Natural killer cell (primary cell): ENCODE measurements around the gene SLC17A4. TPM values are rescaled to one million over a fixed set of nuclear protein-coding genes. Genes with fewer than 3 reads are reported as not detected.

Experiments
- ATAC-seq, 3 donors: fragments of 150-1000 bp in 2 of 3; fragments of 200-7000 bp in 1 of 3; cut with Tn5 transposase; 1 replicate in 1 of 3; 2 replicates in 2 of 3; pipeline ENCODE4 v1.10.0; 2021; ENCODE audit warnings: mild to moderate bottlenecking in 2 of 3, moderate library complexity in 2 of 3
- DNase-seq, 2 donors: peaks; one replicate each; pipeline versions ENCODE4 v3.0.0 to v3.0.0-alpha.2; 2013 to 2021; ENCODE audit warnings: mixed read lengths in 1 of 2
- H3K27ac ChIP-seq: one replicate; pipeline ENCODE4 v1.5.1; 2013; ENCODE audit warnings: mild to moderate bottlenecking, low read length
- H3K27me3 ChIP-seq: one replicate; pipeline ENCODE4 v1.6.1; 2013; ENCODE audit warnings: low read length; ENCODE audit not compliant: control insufficient read depth, insufficient read depth
- H3K36me3 ChIP-seq: one replicate; pipeline ENCODE4 v1.6.1; 2013; ENCODE audit warnings: low read length; ENCODE audit not compliant: control insufficient read depth, insufficient read depth
- H3K4me1 ChIP-seq: one replicate; pipeline ENCODE4 v1.6.1; 2013; ENCODE audit warnings: low read length; ENCODE audit not compliant: control insufficient read depth, insufficient read depth
- H3K4me3 ChIP-seq: one replicate; pipeline ENCODE4 v1.5.1; 2013; ENCODE audit warnings: low read length
- H3K9me3 ChIP-seq: one replicate; pipeline ENCODE4 v1.6.1; 2013; ENCODE audit warnings: low read length; ENCODE audit not compliant: control insufficient read depth, insufficient read depth
- H3K27ac Mint-ChIP-seq, 2 donors: one replicate each; pipeline ENCODE4 v1.8.0; 2022; ENCODE audit warnings: mild to moderate bottlenecking in 2 of 2, mixed read lengths in 2 of 2, moderate library complexity in 1 of 2
- H3K27me3 Mint-ChIP-seq, 2 donors: one replicate each; pipeline ENCODE4 v1.8.0; 2022; ENCODE audit warnings: low read depth in 2 of 2, mixed read lengths in 2 of 2
- H3K36me3 Mint-ChIP-seq: one replicate; pipeline ENCODE4 v1.8.0; 2022; ENCODE audit warnings: mixed read lengths
- H3K4me1 Mint-ChIP-seq, 2 donors: one replicate each; pipeline ENCODE4 v1.8.0; 2022; ENCODE audit warnings: mixed read lengths in 2 of 2
- H3K4me3 Mint-ChIP-seq: one replicate; pipeline ENCODE4 v1.8.0; 2022; ENCODE audit warnings: mild to moderate bottlenecking, moderate library complexity, mixed read lengths
- H3K9me3 Mint-ChIP-seq, 2 donors: one replicate each; pipeline ENCODE4 v1.8.0; 2022; ENCODE audit warnings: mixed read lengths in 2 of 2
- CTCF ChIP-seq: fragments of 200-600 bp; IDR thresholded peaks from one replicate; pipeline ENCODE4 v1.8.0; 2022; ENCODE audit warnings: antibody characterized with exemption
- WGBS: methylation state at CpG from one replicate; pipeline ENCODE4 v1.1.7; 2013; ENCODE audit warnings: missing lambda C conversion rate; ENCODE audit not compliant: insufficient coverage; 5-methylcytosine and 5-hydroxymethylcytosine counted together
- intact Hi-C: fragments of 100-400 bp; cut with micrococcal nuclease; formaldehyde crosslinking; loops from one replicate; pipeline ENCODE4 v1.14.2; 2022
- total RNA-seq, 4 donors: library from RNA; stranded (reverse); fragments of 120-200 nt in 1 of 4; gene quantifications; one replicate each; pipeline versions ENCODE4 v1.2.3 to v1.2.4, GENCODE V29; 2013 to 2022

The SLC17A4 gene
- total RNA-seq, 3 donors from 2014 or later (not counting 1 experiment from before 2014, with no cell fraction given): not detected

- Histone ChIP-seq H3K27me3 (no peaks in the 10 kb centered on the region), H3K27ac (no peak overlapping the region), H3K9me3 (no peaks in the 10 kb centered on the region), H3K36me3 (no peaks in the 10 kb centered on the region), H3K4me1 (no peaks in the 10 kb centered on the region), H3K4me3 (no peak overlapping the region)
- no peak for TF ChIP-seq CTCF
- intact Hi-C loops: no loop called here
- Mint-ChIP-seq H3K4me1 (no peaks in the 10 kb centered on the region), H3K4me3 (no peak overlapping the region), H3K27me3 (peaks cover 31 to 40% of the 10 kb centered on the region in 2 donors), H3K27ac (no peak overlapping the region), H3K36me3 (no peaks in the 10 kb centered on the region), H3K9me3 (no peaks in the 10 kb centered on the region)
- DNase-seq (no peak), ATAC-seq (no peak)
- 53% methylated on average over 1 of the region's 2 CpGs for WGBS
These were observed 19.7 kb downstream of the SLC17A4 start for GRCh38 chr6:25774120-25774715.

GRCh38 chr6:25777031-25777430 lies 22.5 kb downstream of the SLC17A4 start:
- DNase-seq (no peak), ATAC-seq (no peak)
- Mint-ChIP-seq H3K27me3 (peaks cover 17 to 28% of the 10 kb centered on the region in 2 donors), H3K4me3 (no peak overlapping the region), H3K4me1 (no peaks in the 10 kb centered on the region), H3K9me3 (no peaks in the 10 kb centered on the region), H3K36me3 (no peaks in the 10 kb centered on the region), H3K27ac (no peak overlapping the region)
- Histone ChIP-seq H3K27ac (no peak overlapping the region), H3K9me3 (no peaks in the 10 kb centered on the region), H3K4me1 (no peaks in the 10 kb centered on the region), H3K36me3 (no peaks in the 10 kb centered on the region), H3K4me3 (no peak overlapping the region), H3K27me3 (no peaks in the 10 kb centered on the region)
- no peak for TF ChIP-seq CTCF
- WGBS: 80% methylated on average over 2 of the region's 2 CpGs
- intact Hi-C loops: no loop called here

GRCh38 chr6:25777856-25778649 lies 23.5 kb downstream of the SLC17A4 start:
- H3K27me3 ChIP-seq: no peaks in the 10 kb centered on the region
- ATAC-seq (no peak), DNase-seq (no peak)
- no peak overlapping the region for H3K4me3 ChIP-seq
- Mint-ChIP-seq H3K36me3 (no peaks in the 10 kb centered on the region), H3K9me3 (no peaks in the 10 kb centered on the region), H3K27ac (no peak overlapping the region), H3K27me3 (peaks cover 12 to 25% of the 10 kb centered on the region in 2 donors), H3K4me3 (no peak overlapping the region), H3K4me1 (no peaks in the 10 kb centered on the region)
- TF ChIP-seq CTCF: no peak
- H3K4me1 ChIP-seq: no peaks in the 10 kb centered on the region
- H3K9me3 ChIP-seq: no peaks in the 10 kb centered on the region
- no peaks in the 10 kb centered on the region for H3K36me3 ChIP-seq
- intact Hi-C loops: no loop called here
- 77% methylated on average over 2 of the region's 4 CpGs for WGBS
- H3K27ac ChIP-seq: no peak overlapping the region
